ENCODE results near the gene SYCE1L. TPM values are rescaled to one million over a fixed set of nuclear protein-coding genes. Genes with fewer than 3 reads are reported as not detected.
"Not testable (repeated sequence)": the region's sequence is repeated elsewhere in the genome, so short reads cannot be mapped to it uniquely, and the experiment has no call there.

Gene SYCE1L, protein sequence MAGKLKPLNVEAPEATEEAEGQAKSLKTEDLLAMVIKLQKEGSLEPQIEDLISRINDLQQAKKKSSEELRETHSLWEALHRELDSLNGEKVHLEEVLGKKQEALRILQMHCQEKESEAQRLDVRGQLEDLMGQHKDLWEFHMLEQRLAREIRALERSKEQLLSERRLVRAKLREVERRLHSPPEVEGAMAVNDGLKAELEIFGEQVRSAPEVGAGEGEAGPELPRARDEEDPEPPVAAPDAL
- 6.9 and 8.0 TPM in 2 replicates for total RNA-seq

DNA sequence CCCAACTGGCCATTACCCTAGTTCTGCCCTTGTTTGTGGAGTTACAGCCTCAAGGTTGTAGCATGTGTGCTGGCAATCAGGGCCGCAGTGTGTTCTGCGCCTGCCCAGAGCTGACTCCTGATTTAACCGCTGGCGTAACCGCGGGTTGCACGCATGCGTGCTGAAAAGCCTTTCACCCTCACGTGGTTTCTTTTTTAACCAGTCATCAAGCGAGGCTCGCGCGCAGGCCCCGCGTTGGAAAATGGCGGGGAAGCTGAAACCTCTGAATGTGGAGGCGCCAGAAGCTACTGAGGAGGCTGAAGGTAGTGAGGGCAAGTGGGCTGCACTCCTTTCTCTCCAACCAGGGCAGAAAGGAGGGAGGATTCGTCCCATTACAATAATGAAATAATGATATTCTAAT is at the start of gene SYCE1L:
TSS of gene SYCE1L (plus strand) at position 198 of the 400 bp plus-strand sequence. CDS start at position 242, 44 bp downstream.
- intact Hi-C loops (cut with micrococcal nuclease) = no loop called here

DNA sequence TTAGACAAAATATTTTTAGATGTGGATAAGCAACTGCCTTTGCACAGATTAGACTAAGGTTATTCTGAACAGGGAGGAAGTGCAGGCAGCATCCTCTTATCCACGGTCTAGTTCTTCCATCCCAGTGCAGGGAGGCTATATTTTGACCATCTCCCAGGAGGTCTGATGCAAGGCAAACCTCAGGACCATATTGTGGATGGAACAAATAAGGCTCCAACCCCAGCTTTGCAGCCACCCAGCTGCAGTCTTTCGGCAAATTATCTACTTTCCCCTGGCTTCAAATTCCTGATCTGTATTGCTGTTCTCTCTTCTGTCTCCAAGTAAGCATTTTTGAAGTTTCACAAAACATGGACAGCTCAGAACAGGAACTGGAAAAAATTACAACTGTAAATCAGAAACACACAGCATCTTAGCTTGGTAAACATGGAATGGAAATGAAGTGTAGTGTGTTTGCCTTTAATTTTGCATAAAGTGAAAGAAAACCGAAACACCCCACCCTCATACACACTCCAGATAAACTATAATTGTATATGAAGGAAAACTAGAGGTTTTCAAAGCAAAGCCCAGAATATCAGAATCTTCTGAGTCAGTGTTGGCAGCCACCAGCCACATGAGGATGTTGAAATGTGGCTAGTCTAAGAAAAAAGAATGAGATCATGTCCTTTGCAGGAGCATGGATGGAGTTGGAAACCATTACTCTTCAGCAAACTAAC is 41.7 kb upstream of the SYCE1L start:
- intact Hi-C loops (cut with micrococcal nuclease) = no loop called here

GRCh38 chr16:77158293-77158692 is 40.9 kb upstream of the SYCE1L start:
- intact Hi-C loops (cut with micrococcal nuclease) = no loop called here

DNA sequence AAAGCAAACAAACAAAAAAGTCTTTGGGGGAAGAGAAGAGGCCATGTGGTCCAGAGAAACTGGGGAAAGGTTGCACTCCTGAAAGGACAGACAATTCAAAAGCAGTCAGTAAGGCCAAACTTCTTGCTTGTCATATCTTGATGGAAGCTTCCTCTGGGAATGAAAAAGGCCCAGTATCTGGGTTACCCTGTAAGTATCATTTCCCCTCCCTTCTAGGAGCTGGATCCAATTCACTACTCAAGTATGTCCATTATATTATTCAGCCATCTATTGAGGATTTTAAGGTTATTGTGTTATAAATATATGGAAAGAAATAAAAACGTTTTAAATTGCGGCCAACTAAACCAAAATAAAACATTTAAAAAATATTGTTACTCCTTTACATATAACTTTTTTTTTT is 34.2 kb upstream of the SYCE1L start:
- intact Hi-C loops (cut with micrococcal nuclease) = no loop called here

DNA sequence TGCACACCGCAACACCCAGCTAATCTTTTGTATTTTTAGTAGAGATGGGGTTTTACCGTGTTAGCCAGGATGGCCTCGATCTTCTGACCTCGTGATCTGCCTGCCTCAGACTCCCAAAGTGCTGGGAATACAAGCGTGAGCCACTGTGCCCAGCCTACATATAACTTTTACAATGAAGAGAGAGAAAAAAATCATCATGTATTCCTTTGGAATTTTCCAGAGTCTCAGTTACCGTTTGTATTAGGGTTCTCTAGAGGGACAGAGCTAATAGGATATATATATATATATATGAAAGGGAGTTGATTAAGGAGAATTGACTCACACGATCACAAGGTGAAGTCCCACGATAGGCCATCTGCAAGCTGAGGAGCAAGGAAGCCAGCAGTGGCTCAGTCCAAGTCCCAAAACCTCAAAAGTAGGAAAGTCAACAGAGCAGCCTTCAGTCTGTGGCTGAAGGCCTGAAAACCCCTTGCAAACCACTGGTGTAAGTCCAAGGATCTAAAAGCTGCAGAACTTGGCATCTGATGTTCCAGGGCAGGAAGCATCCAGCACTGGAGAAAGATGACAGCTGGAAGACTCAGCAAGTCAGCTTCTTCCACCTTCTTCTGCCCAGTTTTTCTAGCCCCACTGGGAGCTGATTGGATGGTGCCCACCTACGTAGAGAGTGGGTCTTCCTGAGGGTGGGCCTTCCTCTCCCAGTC is 33.5 kb upstream of the SYCE1L start:
- intact Hi-C loops (cut with micrococcal nuclease) = not testable (repeated sequence)

DNA sequence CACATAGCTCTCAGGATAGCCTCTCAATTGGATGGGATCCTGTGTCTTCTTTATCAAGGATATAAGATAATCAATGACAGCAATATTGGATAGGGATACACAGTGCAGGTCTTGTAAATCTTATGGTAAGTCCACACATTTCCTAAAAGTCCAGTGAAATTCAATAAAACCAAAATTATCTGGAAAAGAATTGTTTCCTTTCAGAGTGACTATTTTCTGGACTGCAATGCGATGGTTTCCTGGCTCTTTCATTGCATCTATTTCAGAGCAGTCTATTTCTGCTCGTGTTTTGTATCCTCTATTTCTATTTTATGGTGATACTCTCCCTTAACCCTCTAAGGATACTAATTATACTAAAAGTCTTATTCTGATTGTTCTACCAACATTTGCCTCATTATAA is 32.5 kb upstream of the SYCE1L start:
- intact Hi-C loops (cut with micrococcal nuclease) = no loop called here

- intact Hi-C loops (cut with micrococcal nuclease) = no loop called here
These were observed 30.3 kb upstream of the SYCE1L start for GRCh38 chr16:77168901-77169300.

GRCh38 chr16:77169650-77170236 is 29.5 kb upstream of the SYCE1L start:
- intact Hi-C loops (cut with micrococcal nuclease) = no loop called here

DNA sequence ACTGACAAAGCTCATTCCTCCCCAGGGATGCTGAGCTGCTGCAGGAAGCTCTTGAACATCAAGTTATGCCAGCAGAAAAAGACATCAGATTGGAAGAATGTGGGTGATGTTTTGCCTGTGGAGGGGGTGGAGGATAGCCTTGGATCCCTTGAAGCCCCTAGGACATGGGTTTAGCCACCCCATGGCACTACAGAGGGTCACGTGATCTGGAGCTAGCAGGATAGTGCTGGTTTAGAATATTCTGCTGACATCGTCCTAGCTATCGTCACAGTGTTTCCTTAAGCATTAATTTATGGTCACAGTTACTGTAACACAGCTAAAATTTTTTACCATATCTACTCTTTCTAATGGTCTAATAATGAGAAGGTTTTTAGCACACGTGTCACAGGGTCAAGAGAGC is 28.4 kb upstream of the SYCE1L start:
- intact Hi-C loops (cut with micrococcal nuclease) = loop anchor here (1.0 kb wide), 1 partner anchor 1382 kb away; no protein-coding TSS in a partner anchor

- intact Hi-C loops (cut with micrococcal nuclease) = loop anchor here (1.0 kb wide), 1 partner anchor 1383 kb away; no protein-coding TSS in a partner anchor
These were observed 27.2 kb upstream of the SYCE1L start for GRCh38 chr16:77171745-77172635.

DNA sequence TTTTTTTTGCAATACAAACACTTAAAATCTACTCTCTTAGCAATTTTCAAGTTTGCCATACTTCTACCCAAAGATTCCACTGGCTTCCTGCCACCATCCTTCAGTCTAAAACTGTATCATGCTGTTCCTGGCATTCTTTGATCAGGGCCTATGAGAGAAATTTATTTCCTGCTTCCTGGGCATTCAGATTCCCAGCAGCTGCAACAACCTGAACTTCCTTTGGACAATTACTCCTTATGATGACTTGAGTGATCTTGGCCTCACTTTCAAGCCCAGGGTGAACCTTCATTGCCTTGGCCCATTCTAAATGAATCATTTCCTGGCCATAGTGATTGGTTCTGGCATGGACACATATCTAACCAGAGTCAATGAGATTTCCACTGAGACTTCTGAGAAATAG is 26.3 kb upstream of the SYCE1L start:
- intact Hi-C loops (cut with micrococcal nuclease) = no loop called here

GRCh38 chr16:77183137-77183536 is 16.1 kb upstream of the SYCE1L start:
- intact Hi-C loops (cut with micrococcal nuclease) = no loop called here

DNA sequence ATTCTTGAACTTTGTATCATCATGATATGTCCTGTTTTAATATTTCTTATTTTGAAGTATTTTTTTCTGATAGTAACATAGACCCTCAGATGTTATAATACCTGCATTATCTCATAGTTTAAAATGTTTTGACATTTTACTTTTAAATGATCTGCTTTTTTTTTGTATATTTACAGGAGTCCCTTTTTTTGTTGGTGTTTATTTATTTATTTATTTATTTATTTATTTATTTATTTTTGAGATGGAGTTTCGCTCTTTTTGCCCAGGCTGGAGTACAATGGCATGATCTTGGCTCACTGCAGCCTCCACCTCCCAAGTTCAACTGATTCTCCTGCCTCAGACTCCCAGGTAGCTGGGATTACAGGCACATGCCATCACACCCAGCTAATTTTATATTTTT is 12.9 kb upstream of the SYCE1L start:
- intact Hi-C loops (cut with micrococcal nuclease) = not testable (repeated sequence)

- intact Hi-C loops (cut with micrococcal nuclease) = loop anchor here (1.0 to 2.0 kb wide), 5 partner anchors 532 to 1725 kb away; partner anchors contain the start of genes KARS1, NUDT7, TERF2IP and TMEM170A
These were observed 9.1 kb upstream of the SYCE1L start for GRCh38 chr16:77190190-77190477.

DNA sequence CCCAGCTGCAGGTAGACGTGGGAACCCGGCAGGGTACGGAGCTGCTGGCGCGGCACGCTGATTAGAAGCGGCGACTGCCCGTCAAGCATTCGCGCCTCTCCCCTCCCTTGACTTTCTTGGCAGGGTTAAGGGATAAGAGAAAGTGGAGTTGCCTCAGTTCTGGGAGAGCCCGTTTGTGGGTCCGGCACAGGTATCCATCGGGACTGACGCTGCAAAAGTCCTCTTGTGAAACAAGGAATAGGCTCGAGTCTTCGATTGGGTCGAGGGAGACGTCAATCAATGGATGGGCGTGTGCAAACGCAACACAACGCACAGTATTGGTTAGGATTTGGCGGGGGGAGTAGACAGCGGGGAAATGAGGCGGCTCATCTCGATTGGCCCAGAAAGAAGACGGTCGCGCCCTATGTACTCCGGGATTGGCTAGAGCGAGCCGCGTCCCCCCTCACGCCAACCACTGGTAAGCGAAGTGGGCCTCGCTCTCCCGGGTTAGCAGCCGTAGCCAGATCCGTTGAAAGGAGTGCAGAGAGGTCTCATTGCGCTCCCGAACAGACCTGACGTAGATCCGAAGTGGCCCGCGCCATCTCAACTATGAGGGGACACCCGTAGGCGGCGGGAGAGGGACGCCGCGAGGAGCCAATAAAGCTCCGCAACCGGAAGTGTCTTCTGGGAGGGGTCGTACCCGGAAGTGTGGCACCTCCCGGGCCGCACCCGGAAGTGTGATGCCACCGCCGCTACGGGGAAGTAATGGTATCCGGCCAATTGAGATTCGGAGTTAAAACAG is 8.5 kb upstream of the SYCE1L start, which contains the start of gene MON1B:
TSS of gene MON1B (plus strand) at position 713 of the 781 bp plus-strand sequence. CDS start 296 bp downstream, outside the sequence.
- intact Hi-C loops (cut with micrococcal nuclease) = loop anchor here (1.0 to 2.0 kb wide), 9 partner anchors 22 to 1757 kb away; partner anchors contain the start of genes ADAT1, CFDP1, KARS1 and NUDT7

- intact Hi-C loops (cut with micrococcal nuclease) = loop anchor here (1.0 to 2.0 kb wide), 7 partner anchors 21 to 1758 kb away; partner anchors contain the start of genes ADAT1, CFDP1, TMEM170A and TMEM231
These were observed 7.8 kb upstream of the SYCE1L start for GRCh38 chr16:77191259-77191969.

GRCh38 chr16:77193377-77193776 is 5.8 kb upstream of the SYCE1L start:
- intact Hi-C loops (cut with micrococcal nuclease) = no loop called here

- intact Hi-C loops (cut with micrococcal nuclease) = no loop called here
These were observed 4.6 kb upstream of the SYCE1L start for GRCh38 chr16:77194295-77195231.

Data from T-helper 2 cell treated with Interferon-gamma antibody and Interleukin-4, amounts not matched to agents 100 ng/mL and 5 ng/mL, for 36 hours (primary cell).